NCI-H2029 treated with DMSO at 0.1 percent for 48 hours (cell line): ENCODE results near the gene RNF41.
"Not testable (repeated sequence)": the region's sequence is repeated elsewhere in the genome, so short reads cannot be mapped to it uniquely, and the experiment has no call there.

Source experiments
- DNase-seq: peaks from one replicate; lab custom pipeline; 2025; lab: John Stamatoyannopoulos, UW

RNF41 gene

GRCh38 chr12:56221757-56222530, at the start of gene RNF41:
Gene RNF41, minus strand, starts transcription at chr12:56221922. Its CDS starts 7,875 bp downstream, at chr12:56214047.
- DNase-seq = peak; percentile 92

GRCh38 chr12:56271031-56271430, 49.3 kb upstream of the RNF41 start:
- no peak for DNase-seq

DNA sequence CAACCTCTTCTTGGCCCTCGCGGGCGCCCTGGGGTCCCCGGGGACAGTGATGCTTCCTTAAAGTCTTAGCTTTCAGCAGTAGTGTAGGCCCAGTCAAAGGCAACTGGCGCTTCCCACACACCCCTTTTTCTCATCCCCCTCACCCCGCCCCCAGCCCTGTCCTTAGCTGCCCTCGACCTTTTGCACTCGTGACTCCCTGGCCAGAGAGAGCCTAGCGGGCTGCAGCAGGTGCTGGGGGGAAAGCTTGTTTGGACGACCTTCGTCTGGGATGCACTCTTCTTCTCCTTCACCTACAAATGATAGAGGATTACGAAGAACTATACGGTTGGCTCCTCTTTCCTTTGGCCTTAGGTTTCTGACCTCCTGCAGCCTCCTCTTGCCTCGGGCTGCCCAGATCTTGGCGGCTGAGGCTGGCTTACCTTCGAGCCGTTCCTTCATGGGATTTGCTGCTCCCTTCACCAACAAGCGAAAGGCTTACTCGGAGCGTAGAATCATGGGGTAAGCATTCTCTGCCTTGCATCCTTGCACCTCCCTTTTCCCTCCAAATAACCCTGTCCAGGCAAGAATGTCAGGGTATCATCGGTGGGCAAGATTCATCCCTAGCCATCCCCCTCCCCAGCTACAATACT, 45.8 kb upstream of the RNF41 start:
- DNase-seq = no peak

DNA sequence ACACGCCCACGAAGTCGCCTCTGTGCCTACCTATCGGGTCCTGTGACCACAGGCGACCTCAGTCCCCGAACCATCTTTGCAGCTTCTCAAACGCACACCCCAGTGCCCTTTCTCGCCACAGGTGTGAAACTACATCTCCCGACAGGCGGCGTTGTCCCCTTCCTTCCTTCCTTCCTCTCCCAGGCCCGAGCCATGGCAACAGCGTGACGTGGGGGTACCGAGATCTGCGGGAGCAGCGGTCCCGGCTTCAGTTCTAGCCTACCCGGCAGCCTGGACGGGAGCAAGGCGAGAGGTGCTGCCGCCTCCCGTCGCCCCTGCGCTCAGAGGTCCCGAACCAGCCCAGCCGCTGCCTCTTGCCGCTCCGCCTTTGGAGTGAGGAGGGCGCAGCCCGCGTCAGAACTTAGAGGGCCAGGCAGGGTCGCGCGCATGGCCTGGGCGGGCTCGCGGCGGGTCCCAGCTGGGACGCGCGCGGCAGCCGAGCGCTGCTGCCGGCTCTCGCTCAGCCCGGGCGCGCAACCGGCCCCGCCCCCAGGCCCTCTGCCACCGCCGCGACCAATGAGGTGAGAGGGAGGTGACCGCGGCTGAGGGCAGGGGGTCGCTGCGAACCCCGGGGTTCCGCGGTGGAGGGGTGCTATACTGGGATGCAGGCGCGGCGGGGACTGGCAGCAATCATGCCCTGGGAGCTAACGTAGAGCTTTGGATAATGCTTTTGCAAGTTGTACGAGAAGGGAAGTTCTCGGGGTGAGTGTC, 45.1 kb upstream of the RNF41 start, which contains the start of gene COQ10A:
TSS of gene COQ10A (plus strand) at position 250 of the 750 bp plus-strand sequence. CDS start at position 427, 177 bp downstream.
- peak; percentile 56 for DNase-seq

- not testable (repeated sequence) for DNase-seq
Observed at GRCh38 chr12:56266068-56266692, 44.5 kb upstream of the RNF41 start.

- DNase-seq = not testable (repeated sequence)
Observed at GRCh38 chr12:56262955-56263354, 41.2 kb upstream of the RNF41 start.

GRCh38 chr12:56261503-56262232, 39.9 kb upstream of the RNF41 start:
- DNase-seq = no peak

DNA sequence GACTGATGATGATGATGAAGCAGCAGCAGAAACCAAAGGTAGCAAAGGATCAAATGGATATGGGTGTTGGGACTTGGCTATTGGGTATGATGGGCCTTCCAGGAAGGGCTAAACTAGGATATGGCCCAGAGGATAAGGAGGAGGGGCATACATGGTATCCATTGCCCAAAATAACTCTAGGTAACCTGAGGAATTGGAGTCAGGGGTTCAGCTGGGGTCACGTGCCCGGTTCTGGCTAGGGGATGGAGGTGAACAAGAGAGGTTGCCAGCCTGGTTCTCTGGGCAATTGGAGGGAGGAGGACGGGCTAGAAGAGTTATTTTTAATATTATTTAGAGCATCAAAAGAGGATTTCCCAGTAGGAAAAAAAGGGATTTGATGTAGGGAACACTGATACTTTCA, 39.2 kb upstream of the RNF41 start:
- DNase-seq = no peak

GRCh38 chr12:56260380-56260779, 38.7 kb upstream of the RNF41 start:
- DNase-seq = no peak

DNA sequence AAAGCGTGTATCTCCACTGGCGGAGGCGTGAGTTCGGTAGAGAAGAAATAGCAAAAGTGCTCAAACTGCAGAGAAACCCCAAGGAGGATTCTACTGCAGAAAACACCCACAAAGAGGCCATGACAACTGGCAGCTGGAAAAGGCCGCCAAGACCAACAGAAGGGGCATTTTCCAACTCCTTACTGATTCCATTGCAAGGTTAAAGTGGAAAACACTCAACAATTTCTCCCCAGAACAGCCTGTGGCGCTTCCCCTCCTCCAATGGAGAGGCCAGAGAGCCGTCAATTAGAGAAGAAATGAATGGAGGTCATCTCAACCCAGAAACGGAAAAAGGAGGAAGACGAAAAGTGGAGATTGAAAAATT, 37.1 kb upstream of the RNF41 start:
- DNase-seq = no peak

DNA sequence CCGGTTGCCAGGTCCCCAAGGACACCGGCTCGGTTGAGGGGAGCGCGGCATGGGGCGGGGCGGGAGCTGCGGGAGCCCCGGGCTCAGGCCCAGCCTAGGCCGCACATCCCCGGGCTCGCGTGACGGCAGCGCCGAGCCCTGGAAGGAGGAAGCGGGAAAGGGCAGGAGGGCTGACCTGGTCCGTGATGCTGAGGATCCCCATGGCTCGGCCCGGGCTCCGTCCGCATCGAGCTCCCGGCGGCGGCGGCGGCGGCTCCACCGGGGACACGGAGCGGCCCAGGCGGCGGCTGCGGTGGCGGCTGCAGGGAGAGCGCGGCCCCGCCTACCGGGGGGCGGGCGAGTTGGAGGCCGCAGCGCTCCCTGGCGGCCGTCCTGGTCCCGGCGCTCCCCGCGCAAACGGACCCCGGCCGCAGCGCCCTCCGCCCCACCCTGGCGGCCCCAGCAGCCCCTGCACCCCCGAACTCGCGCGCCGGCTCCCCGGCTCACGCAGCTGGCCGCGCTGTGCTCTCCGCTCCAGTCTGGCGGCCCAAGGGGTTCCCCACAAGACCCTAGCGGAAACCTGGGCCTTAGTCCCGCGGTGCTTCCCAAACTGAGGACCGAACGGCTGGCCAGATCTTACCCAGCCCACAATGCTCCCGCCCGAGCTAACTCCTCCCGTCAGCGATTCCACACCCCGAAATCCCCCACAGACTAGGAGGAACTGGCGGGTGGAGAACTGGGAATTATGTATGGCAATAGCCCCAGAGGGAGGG, 36.5 kb upstream of the RNF41 start, which contains the start of gene ANKRD52:
TSS of gene ANKRD52 (minus strand) at position 317 of the 752 bp plus-strand sequence. CDS start at position 202, 115 bp downstream.
- peak; percentile 22 for DNase-seq

- DNase-seq = no peak
Observed at GRCh38 chr12:56257491-56258067, 35.9 kb upstream of the RNF41 start.

GRCh38 chr12:56257071-56257470, 35.3 kb upstream of the RNF41 start:
- no peak for DNase-seq

- DNase-seq = no peak
Observed at GRCh38 chr12:56256326-56256960, 34.7 kb upstream of the RNF41 start.

DNA sequence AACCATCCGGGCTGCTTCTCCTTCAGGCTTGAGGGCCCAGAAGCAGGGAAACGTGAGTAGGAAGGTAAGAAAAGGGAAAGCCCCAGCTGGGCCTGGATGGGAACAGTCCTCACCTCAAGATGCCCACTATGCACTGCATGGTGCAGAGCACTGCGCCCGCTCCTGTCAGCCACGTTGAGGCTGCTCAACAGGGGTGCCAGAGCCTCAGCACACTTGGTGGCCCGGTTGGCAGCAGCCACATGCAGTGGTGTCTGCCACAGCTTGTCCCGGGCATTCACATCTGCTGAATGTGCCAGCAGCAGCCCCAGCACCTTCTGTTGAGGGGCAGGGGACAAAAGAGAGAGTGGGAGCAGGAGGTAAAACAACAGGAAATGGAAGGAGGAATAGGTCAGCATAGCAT, 33.9 kb upstream of the RNF41 start:
- no peak for DNase-seq

DNA sequence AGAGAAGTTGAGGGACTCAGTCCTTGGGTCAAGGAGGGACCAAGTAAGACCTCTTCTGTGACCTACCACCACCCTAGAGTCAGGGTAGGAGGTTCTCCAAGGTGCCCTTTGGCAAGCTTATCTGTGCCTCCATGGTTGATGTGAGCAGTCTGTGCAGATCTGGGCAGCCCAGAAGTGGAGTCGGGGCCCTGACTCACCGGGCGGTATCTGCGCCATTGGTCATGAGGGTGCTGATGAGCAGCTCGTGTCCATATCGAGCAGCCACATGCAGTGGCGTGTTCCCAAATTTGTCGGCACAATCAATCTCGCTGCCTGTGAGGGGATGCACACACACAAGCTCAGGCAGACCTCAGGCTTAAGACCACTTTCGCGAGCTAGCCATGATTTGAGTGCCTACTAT, 31.4 kb upstream of the RNF41 start:
- DNase-seq = no peak

DNA sequence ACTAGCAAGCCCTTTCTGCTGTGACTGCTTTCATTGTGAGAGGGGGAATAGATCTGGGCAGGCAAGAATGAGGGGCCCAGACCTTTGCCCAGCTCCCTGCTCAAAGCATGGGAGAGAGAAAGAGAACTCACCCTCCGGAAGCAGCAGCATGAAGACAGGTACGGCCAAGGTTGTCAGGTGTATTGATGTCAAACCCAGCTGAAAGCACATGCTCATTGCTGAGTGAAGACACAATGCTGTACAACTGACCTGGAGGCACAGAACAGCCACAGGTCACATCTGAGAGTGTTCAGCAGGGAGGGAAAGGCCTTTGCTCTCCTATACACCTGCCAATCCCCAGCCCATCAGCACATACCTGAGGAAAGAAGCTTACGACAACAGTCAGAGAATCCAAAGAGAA, 30.9 kb upstream of the RNF41 start:
- DNase-seq = no peak

GRCh38 chr12:56248711-56249110, 27.0 kb upstream of the RNF41 start:
- no peak for DNase-seq

- no peak for DNase-seq
Observed at GRCh38 chr12:56247923-56248322, 26.2 kb upstream of the RNF41 start.

DNA sequence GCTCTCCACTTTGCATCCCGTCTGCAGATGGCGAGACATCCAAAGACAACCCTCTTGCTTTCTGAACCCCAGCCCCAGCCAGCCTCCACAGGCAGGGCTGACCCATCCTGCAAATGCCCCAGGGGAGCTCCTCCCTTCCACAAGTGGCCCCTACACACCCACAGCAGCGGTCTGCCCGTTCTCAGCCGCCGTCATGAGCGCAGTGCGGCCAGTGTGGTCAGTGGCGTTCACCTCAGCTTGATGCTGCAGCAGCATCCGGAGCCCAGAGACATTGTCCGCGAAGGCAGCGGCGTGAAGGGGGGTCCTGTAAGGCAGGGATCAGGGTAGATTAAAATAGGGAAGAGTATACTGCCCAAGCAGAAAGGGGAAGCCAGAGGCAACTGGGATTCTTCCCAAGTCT, 22.8 kb upstream of the RNF41 start:
- DNase-seq = no peak
